CD4-positive, CD25-positive, alpha-beta regulatory T cell (primary cell): ENCODE measurements around the gene LCORL. TPM values are rescaled to one million over a fixed set of nuclear protein-coding genes. Genes with fewer than 3 reads are reported as not detected.
"Not testable (repeated sequence)": the region's sequence is repeated elsewhere in the genome, so short reads cannot be mapped to it uniquely, and the experiment has no call there.

Source experiments
- ATAC-seq, 2 donors: fragments of 150-1000 bp; cut with Tn5 transposase; one replicate each; pipeline ENCODE4 v1.10.0; 2021; ENCODE audit warnings: low read depth in 2 of 2, moderate number of reproducible peaks in 2 of 2, moderate library complexity in 1 of 2
- DNase-seq, 3 donors: peaks; one replicate each; pipeline versions ENCODE4 v3.0.0 to v3.0.0-alpha.2; 2012 to 2022; ENCODE audit warnings: mixed read lengths in 1 of 3
- H3K27ac ChIP-seq: one replicate; pipeline ENCODE4 v1.7.0; 2013; ENCODE audit warnings: mild to moderate bottlenecking, low read length; ENCODE audit not compliant: insufficient read depth, poor library complexity, severe bottlenecking
- H3K27me3 ChIP-seq: one replicate; pipeline ENCODE4 v1.7.0; 2013; ENCODE audit warnings: low read length; ENCODE audit not compliant: control insufficient read depth, insufficient read depth
- H3K36me3 ChIP-seq: one replicate; pipeline ENCODE4 v1.7.0; 2013; ENCODE audit warnings: mild to moderate bottlenecking, low read length, moderate library complexity; ENCODE audit not compliant: control insufficient read depth, insufficient read depth
- H3K4me1 ChIP-seq: 2 replicates; pipeline ENCODE4 v1.7.0; 2013; ENCODE audit warnings: mild to moderate bottlenecking, low read length; ENCODE audit not compliant: insufficient read depth, control insufficient read depth, poor library complexity, severe bottlenecking
- H3K4me3 ChIP-seq: one replicate; pipeline ENCODE4 v1.7.0; 2013; ENCODE audit warnings: low read depth, mild to moderate bottlenecking, low read length, moderate library complexity
- H3K9me3 ChIP-seq, 2 experiments: 1 replicate in 1 of 2; 2 replicates in 1 of 2; pipeline ENCODE4 v1.7.0; 2013; ENCODE audit warnings: low read length in 2 of 2, mild to moderate bottlenecking in 1 of 2, moderate library complexity in 1 of 2; ENCODE audit not compliant: control insufficient read depth in 2 of 2
- H3K27ac Mint-ChIP-seq, 3 donors: one replicate each; pipeline ENCODE4 v1.8.0; 2020 to 2022; ENCODE audit warnings: mild to moderate bottlenecking in 3 of 3, mixed read lengths in 3 of 3, moderate library complexity in 2 of 3
- H3K27me3 Mint-ChIP-seq: one replicate; pipeline ENCODE4 v1.8.0; 2022; ENCODE audit warnings: mild to moderate bottlenecking, mixed read lengths
- H3K36me3 Mint-ChIP-seq: one replicate; pipeline ENCODE4 v1.8.0; 2020; ENCODE audit warnings: mixed read lengths
- H3K4me1 Mint-ChIP-seq, 4 donors: one replicate each; pipeline ENCODE4 v1.8.0; 2020 to 2022; ENCODE audit warnings: mixed read lengths in 4 of 4, mild to moderate bottlenecking in 1 of 4
- H3K4me3 Mint-ChIP-seq, 4 donors: one replicate each; pipeline ENCODE4 v1.8.0; 2020 to 2022; ENCODE audit warnings: mild to moderate bottlenecking in 4 of 4, mixed read lengths in 4 of 4, moderate library complexity in 3 of 4
- H3K9me3 Mint-ChIP-seq, 7 donors: one replicate each; pipeline ENCODE4 v1.8.0; 2020 to 2022; ENCODE audit warnings: mixed read lengths in 7 of 7, mild to moderate bottlenecking in 3 of 7, moderate library complexity in 2 of 7
- polyA plus RNA-seq, 4 donors: library from polyadenylated mRNA; unstranded; fragments of 300-500 nt; fragmentation: Illumina TruSeq; gene quantifications; one replicate each; pipeline ENCODE4 v1.2.3, GENCODE V29; 2021
- total RNA-seq: library from RNA; stranded (reverse); gene quantifications from one replicate; pipeline ENCODE4 v1.2.3, GENCODE V29; 2022

LCORL gene
- total and polyA plus RNA-seq, 5 donors from 2014 or later = 7.0 to 15.6 (median 11.3) TPM

DNA sequence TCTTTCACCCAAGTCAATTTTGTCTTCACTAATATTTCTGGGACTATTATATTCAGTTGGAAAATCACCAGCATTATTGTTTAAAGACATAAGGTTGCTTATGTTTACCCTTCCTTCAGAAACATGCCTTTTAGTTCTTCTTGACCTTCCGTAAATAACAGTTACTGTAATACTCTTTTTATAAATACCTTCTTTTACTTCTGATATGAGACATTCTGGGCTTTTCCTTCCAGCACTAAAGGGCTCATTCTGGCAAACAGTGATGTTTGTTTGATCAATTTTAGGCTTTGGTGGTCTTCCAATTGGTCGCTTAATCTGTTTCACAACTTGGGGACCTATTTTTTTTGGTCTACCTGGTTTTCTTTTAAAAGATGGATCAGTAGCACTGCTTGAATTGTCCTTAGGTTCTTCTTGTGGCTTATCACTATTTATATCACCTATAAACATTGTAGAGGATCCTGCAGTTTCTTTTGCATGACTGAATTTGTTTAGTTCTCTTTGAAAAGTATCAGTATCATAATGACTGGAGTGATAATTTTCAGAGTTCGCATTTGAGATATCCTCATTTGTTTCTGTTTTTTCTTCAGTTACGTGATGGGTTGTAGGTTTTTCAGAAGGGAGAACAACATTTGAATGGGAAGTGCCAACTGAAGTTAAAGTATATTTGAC lies 146.0 kb downstream of the LCORL start:
- Mint-ChIP-seq H3K27me3 (no peaks in the 10 kb centered on the region), H3K9me3 (peaks cover 0 to 7% (median under 1%) of the 10 kb centered on the region in 7 donors), H3K4me3 (no peak overlapping the region), H3K36me3 (peaks cover 10% of the 10 kb centered on the region), H3K4me1 (no peaks in the 10 kb centered on the region), H3K27ac (no peak overlapping the region)
- Histone ChIP-seq H3K27me3 (no peaks in the 10 kb centered on the region), H3K9me3 (no peaks in the 10 kb centered on the region), H3K27ac (no peak overlapping the region), H3K4me1 (no peaks in the 10 kb centered on the region), H3K4me3 (no peak overlapping the region), H3K36me3 (no peaks in the 10 kb centered on the region)
- ATAC-seq = no peak
- no peak for DNase-seq

- DNase-seq = no peak
- H3K4me1 Mint-ChIP-seq = no peaks in the 10 kb centered on the region
- H3K27ac Mint-ChIP-seq = no peak overlapping the region
- peaks cover 0 to 3% (median 0%) of the 10 kb centered on the region in 7 donors for H3K9me3 Mint-ChIP-seq
- H3K27me3 Mint-ChIP-seq = no peaks in the 10 kb centered on the region
- H3K4me3 ChIP-seq = no peak overlapping the region
- peaks cover 4% of the 10 kb centered on the region for H3K36me3 Mint-ChIP-seq
- no peaks in the 10 kb centered on the region for H3K4me1 ChIP-seq
- no peaks in the 10 kb centered on the region for H3K9me3 ChIP-seq
- no peaks in the 10 kb centered on the region for H3K27me3 ChIP-seq
- ATAC-seq = no peak
- H3K4me3 Mint-ChIP-seq = no peak overlapping the region
- no peak overlapping the region for H3K27ac ChIP-seq
- H3K36me3 ChIP-seq = no peaks in the 10 kb centered on the region
Measured at GRCh38 chr4:17869327-17869726, 152.2 kb downstream of the LCORL start.

GRCh38 chr4:17867276-17867675 lies 154.3 kb downstream of the LCORL start:
- H3K9me3 Mint-ChIP-seq = peaks cover 0 to 13% (median 3%) of the 10 kb centered on the region in 7 donors
- no peak overlapping the region for H3K27ac Mint-ChIP-seq
- no peaks in the 10 kb centered on the region for H3K27me3 Mint-ChIP-seq
- DNase-seq = no peak
- Histone ChIP-seq H3K27ac (no peak overlapping the region), H3K4me1 (no peaks in the 10 kb centered on the region), H3K4me3 (no peak overlapping the region), H3K36me3 (no peaks in the 10 kb centered on the region), H3K27me3 (no peaks in the 10 kb centered on the region), H3K9me3 (peaks cover under 1 to 5% of the 10 kb centered on the region in 2 experiments)
- peaks cover 13% of the 10 kb centered on the region for H3K36me3 Mint-ChIP-seq
- no peak for ATAC-seq
- H3K4me3 Mint-ChIP-seq = no peak overlapping the region
- H3K4me1 Mint-ChIP-seq = no peaks in the 10 kb centered on the region

GRCh38 chr4:17866810-17867209 lies 154.7 kb downstream of the LCORL start:
- peaks cover 0 to 17% (median 4%) of the 10 kb centered on the region in 7 donors for H3K9me3 Mint-ChIP-seq
- Histone ChIP-seq H3K27ac (no peak overlapping the region), H3K36me3 (no peaks in the 10 kb centered on the region), H3K9me3 (peaks cover 6 to 9% of the 10 kb centered on the region in 2 experiments), H3K4me3 (no peak overlapping the region), H3K27me3 (no peaks in the 10 kb centered on the region), H3K4me1 (no peaks in the 10 kb centered on the region)
- no peaks in the 10 kb centered on the region for H3K27me3 Mint-ChIP-seq
- no peak overlapping the region for H3K27ac Mint-ChIP-seq
- H3K36me3 Mint-ChIP-seq = peaks cover 15% of the 10 kb centered on the region
- no peaks in the 10 kb centered on the region for H3K4me1 Mint-ChIP-seq
- ATAC-seq (no peak), DNase-seq (no peak)
- H3K4me3 Mint-ChIP-seq = no peak overlapping the region

DNA sequence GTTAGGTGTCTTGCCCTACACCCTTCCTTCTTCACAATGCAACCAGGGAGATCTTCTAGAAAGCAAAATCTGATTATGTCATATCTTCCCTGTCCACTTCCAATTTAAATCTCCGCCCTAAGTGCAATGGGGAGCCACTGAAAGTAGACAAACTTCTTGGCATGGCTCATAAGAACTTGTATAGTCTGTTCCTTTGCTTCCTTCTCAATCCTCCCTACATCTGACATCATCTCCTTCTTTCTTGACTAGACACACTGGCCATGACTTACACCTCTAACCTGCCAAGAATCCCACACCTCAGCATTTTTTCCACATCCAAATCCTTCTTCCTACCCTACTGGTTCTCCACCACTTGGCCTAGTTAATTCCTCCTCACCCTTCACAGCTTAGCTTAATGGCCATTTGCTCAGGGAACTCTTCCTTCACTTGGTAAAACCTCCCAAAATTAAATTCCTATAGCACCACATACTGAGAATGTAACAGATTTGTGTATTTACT lies 155.6 kb downstream of the LCORL start:
- no peak overlapping the region for H3K27ac Mint-ChIP-seq
- Histone ChIP-seq H3K27me3 (no peaks in the 10 kb centered on the region), H3K27ac (no peak overlapping the region), H3K4me3 (no peak overlapping the region), H3K36me3 (no peaks in the 10 kb centered on the region), H3K4me1 (no peaks in the 10 kb centered on the region), H3K9me3 (peaks cover 9 to 11% of the 10 kb centered on the region in 2 experiments)
- H3K36me3 Mint-ChIP-seq = peaks cover 18% of the 10 kb centered on the region
- H3K27me3 Mint-ChIP-seq = no peaks in the 10 kb centered on the region
- DNase-seq (no peak), ATAC-seq (no peak)
- peaks cover 0 to 21% (median 5%) of the 10 kb centered on the region in 7 donors for H3K9me3 Mint-ChIP-seq
- no peak overlapping the region for H3K4me3 Mint-ChIP-seq
- no peaks in the 10 kb centered on the region for H3K4me1 Mint-ChIP-seq

GRCh38 chr4:17861906-17862305 lies 159.6 kb downstream of the LCORL start:
- H3K9me3 ChIP-seq = peaks cover 11 to 12% of the 10 kb centered on the region in 2 experiments
- DNase-seq, H3K4me1 ChIP-seq, H3K4me3 Mint-ChIP-seq, ATAC-seq, H3K27me3 Mint-ChIP-seq, H3K4me1 Mint-ChIP-seq, H3K27me3 ChIP-seq, H3K27ac ChIP-seq, H3K36me3 ChIP-seq, H3K27ac Mint-ChIP-seq, H3K4me3 ChIP-seq: not testable (repeated sequence)
- H3K9me3 Mint-ChIP-seq = peaks cover 0 to 27% (median 16%) of the 10 kb centered on the region in 7 donors
- peaks cover 27% of the 10 kb centered on the region for H3K36me3 Mint-ChIP-seq

DNA sequence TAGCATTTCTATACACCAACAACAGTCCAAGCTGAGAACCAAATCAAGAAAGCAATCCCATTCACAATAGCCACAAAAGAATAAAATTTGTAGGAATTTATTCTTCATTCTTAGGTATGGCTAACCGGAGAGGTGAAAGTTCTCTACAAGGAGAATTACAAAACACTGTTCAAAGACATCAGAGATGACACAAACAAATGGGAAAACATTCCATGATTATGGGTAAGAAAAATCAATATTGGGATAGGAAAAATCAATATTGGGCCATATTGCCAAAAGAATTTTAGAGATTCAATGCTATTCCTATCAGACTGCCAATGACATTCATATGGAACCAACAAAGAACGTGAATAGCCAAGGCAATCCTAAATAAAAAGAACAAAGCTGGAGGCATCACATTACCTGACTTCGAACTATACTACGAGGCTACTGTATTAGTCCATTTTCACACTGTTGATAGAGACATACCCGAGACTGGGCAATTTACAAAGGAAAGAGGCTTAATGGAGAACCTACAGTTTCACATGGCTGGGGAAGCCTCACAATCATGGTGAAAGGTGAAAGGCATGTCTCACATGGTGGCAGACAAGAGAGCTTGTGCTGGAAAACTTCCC lies 161.7 kb downstream of the LCORL start:
- Mint-ChIP-seq H3K4me1 (no peaks in the 10 kb centered on the region), H3K36me3 (peaks cover 26% of the 10 kb centered on the region), H3K4me3 (no peak overlapping the region), H3K9me3 (peaks cover 0 to 27% (median 16%) of the 10 kb centered on the region in 7 donors), H3K27me3 (no peaks in the 10 kb centered on the region), H3K27ac (peak overlapping the region in 1 of 3 donors; percentile 11)
- Histone ChIP-seq H3K27me3 (no peaks in the 10 kb centered on the region), H3K4me3 (no peak overlapping the region), H3K4me1 (no peaks in the 10 kb centered on the region), H3K36me3 (no peaks in the 10 kb centered on the region), H3K27ac (no peak overlapping the region), H3K9me3 (peaks cover 11 to 12% of the 10 kb centered on the region in 2 experiments)
- DNase-seq (no peak), ATAC-seq (no peak)
